GM12878 (cell line): Measurements from ENCODE around the gene NOS1AP. TPM values are rescaled to one million over a fixed set of nuclear protein-coding genes. Genes with fewer than 3 reads are reported as not detected.
A peak's percentile ranks its signal among the peaks of the same experiment; 100 is the strongest.

Source experiments
- ATAC-seq: fragments of 200-7000 bp; cut with Tn5 transposase; 3 replicates; pipeline ENCODE4 v1.9.1; 2020; ENCODE audit warnings: mild to moderate bottlenecking, moderate library complexity
- BruUV-seq: library from RNA; stranded (reverse); fragments of 400-500 nt; replicated peaks from 2 replicates; lab custom pipeline; 2021; lab: Mats Ljungman, UMichigan
- CTCF ChIA-PET: fragments of 300-600 bp; sonication (Branson Sonifier 250); formaldehyde crosslinking; extraction: SDS; loops from one replicate; lab custom pipeline; 2021; ENCODE audit warnings: inconsistent platforms; lab: Yijun Ruan, JAX
- POLR2A ChIA-PET: fragments of 350-600 bp; formaldehyde crosslinking; extraction: SDS; loops from one replicate; lab custom pipeline; 2021; ENCODE audit warnings: inconsistent platforms; lab: Charles Lee
- RAD21 ChIA-PET: fragments of 300-600 bp; sonication (Branson Sonifier 250); formaldehyde crosslinking; loops from one replicate; lab custom pipeline; 2023; ENCODE audit warnings: antibody characterized with exemption; ENCODE audit not compliant: unreplicated experiment; lab: Charles Lee
- SMC1A ChIA-PET: fragments of 300-600 bp; sonication (Branson Sonifier 250); formaldehyde crosslinking; loops from one replicate; lab custom pipeline; 2023; ENCODE audit not compliant: unreplicated experiment, uncharacterized antibody; lab: Charles Lee
- DNase-seq: peaks from one replicate; pipeline ENCODE4 v3.0.0-alpha.2; 2011; ENCODE audit warnings: low read depth, low spot score
- FAIRE-seq: peaks from 3 replicates; lab custom pipeline; 2011; peaks lifted over from hg19 to GRCh38; lab: Jason Lieb, UNC
- H2AFZ ChIP-seq: 2 replicates; pipeline ENCODE4 v1.6.0; 2011; ENCODE audit warnings: low read depth, low read length, control low read depth; ENCODE audit not compliant: control insufficient read depth
- H3K27ac ChIP-seq: 2 replicates; pipeline ENCODE4 v1.5.1; 2011; ENCODE audit warnings: control low read depth; ENCODE audit not compliant: control insufficient read depth, insufficient read depth
- H3K27me3 ChIP-seq, 2 experiments: replicated peaks in 1 of 2; 2 replicates each; pipeline versions ENCODE4 v1.6.0 to v1.6.1; 2011; ENCODE audit warnings: low read length in 1 of 2; ENCODE audit not compliant: control insufficient read depth in 2 of 2, insufficient read depth in 2 of 2
- H3K36me3 ChIP-seq, 2 experiments: 2 replicates each; pipeline ENCODE4 v1.5.1; 2011; ENCODE audit warnings: low read length in 1 of 2; ENCODE audit not compliant: control insufficient read depth in 2 of 2, insufficient read depth in 2 of 2
- H3K4me1 ChIP-seq: 2 replicates; pipeline ENCODE4 v1.6.1; 2011; ENCODE audit warnings: mild to moderate bottlenecking, low read length, moderate library complexity, mixed read lengths; ENCODE audit not compliant: control insufficient read depth, insufficient read depth
- H3K4me2 ChIP-seq: 2 replicates; pipeline ENCODE4 v1.6.0; 2011; ENCODE audit warnings: control low read depth; ENCODE audit not compliant: control insufficient read depth, insufficient read depth
- H3K4me3 ChIP-seq: fragments of 200-600 bp; sonication (generic); 2 replicates; pipeline ENCODE4 v1.5.1; 2016
- H3K79me2 ChIP-seq: 2 replicates; pipeline ENCODE4 v1.6.0; 2011; ENCODE audit warnings: low read length; ENCODE audit not compliant: control insufficient read depth, insufficient read depth
- H3K9ac ChIP-seq: 2 replicates; pipeline ENCODE4 v1.8.0; 2011; ENCODE audit warnings: low read length, control low read depth, mixed read lengths; ENCODE audit not compliant: control insufficient read depth, insufficient read depth
- H3K9me3 ChIP-seq: replicated peaks from 3 replicates; pipeline ENCODE4 v1.5.1; 2011; ENCODE audit warnings: mild to moderate bottlenecking, low read length; ENCODE audit not compliant: control insufficient read depth, insufficient read depth
- H4K20me1 ChIP-seq: 2 replicates; pipeline ENCODE4 v1.6.0; 2011; ENCODE audit not compliant: control insufficient read depth, insufficient read depth
- IKZF1 ChIP-seq: fragments of 450-650 bp; conservative IDR thresholded peaks from 2 replicates; pipeline ENCODE4 v1.6.1; 2017; ENCODE audit warnings: antibody characterized with exemption, mild to moderate bottlenecking
- NBN ChIP-seq: fragments of 450-650 bp; IDR thresholded peaks from 2 replicates; pipeline ENCODE4 v1.6.1; 2016
- WGBS: methylation state at CpG from one replicate; pipeline ENCODE4 v1.1.6; 2016; ENCODE audit warnings: low lambda C conversion rate; ENCODE audit not compliant: insufficient replicate concordance, insufficient coverage; ENCODE audit errors: missing lambda C conversion rate; 5-methylcytosine and 5-hydroxymethylcytosine counted together
- in situ Hi-C: fragments of 300-500 bp; cut with MboI; formaldehyde crosslinking; loops from 9 replicates; pipeline ENCODE4 v1.14.3; 2018; ENCODE audit warnings: mixed read lengths
- intact Hi-C: fragments of 100-400 bp; cut with micrococcal nuclease; formaldehyde crosslinking; loops from one replicate; pipeline ENCODE4 v1.14.2; 2022; ENCODE audit not compliant: unreplicated experiment
- polyA plus RNA-seq, 11 experiments: library from polyadenylated mRNA; depleted of rRNA in 4 of 11; unstranded in 6 of 11; stranded (reverse) in 5 of 11; fragments of >200 nt; fragmentation: Nextera tagmentation in 4 of 11; fragmentation: Illumina TruSeq in 1 of 11; extraction: Ambion mirVana in 4 of 11; extraction: Trizol in 1 of 11; gene quantifications; 1 replicate in 1 of 11; 2 replicates in 10 of 11; pipeline versions ENCODE4 v1.2.1 to v1.2.3, GENCODE V29; 2011 to 2016; ENCODE audit warnings: inconsistent platforms in 2 of 11, missing spikeins in 2 of 11, low read depth in 1 of 11
- total RNA-seq, 4 experiments: library from RNA; depleted of rRNA in 3 of 4; stranded (reverse); fragments of >200 nt in 3 of 4; fragmentation: Illumina TruSeq in 1 of 4; extraction: Trizol in 1 of 4; gene quantifications; 2 replicates each; pipeline versions ENCODE4 v1.2.1 to v1.2.3, GENCODE V29; 2013 to 2021
- TF ChIP-seq, protein P1 (sequence below), 3 experiments: IDR thresholded peaks in 2 of 3; conservative IDR thresholded peaks in 1 of 3; 2 replicates each; pipeline ENCODE4 v1.5.1; 2011; ENCODE audit warnings: low read depth in 3 of 3, low read length in 3 of 3, mild to moderate bottlenecking in 3 of 3, control low read depth in 2 of 3, moderate library complexity in 2 of 3, inconsistent platforms in 1 of 3, mixed read lengths in 1 of 3; ENCODE audit not compliant: control insufficient read depth in 2 of 3, insufficient read depth in 1 of 3; ENCODE audit errors: extremely low read depth in 1 of 3

The NOS1AP gene
- total and polyA plus RNA-seq, 10 of the 15 experiments (the other 5 are each of a cell fraction or from before 2014, with no cell fraction given): 0.03 to 0.15 TPM; not detected in 8

DNA sequence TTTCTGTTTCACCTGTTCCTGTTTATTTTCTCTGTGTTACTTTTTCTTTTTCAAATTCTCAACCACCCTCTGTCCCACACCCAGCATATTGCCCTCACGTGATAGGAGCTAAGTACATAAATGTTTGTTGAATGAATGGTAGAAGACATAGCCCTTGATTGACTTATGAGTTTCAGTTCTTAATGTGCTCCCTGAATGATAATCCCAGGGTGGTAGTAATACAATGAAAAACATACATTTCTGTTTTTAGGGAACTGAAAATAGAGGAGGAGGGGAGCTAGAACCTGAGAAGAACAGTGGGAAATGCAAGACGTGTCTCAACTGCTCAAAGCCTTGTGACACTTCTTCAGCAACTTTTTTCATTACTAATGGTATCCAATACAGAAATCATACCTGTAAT is 160.1 kb downstream of the NOS1AP start (continued):
- TF ChIP-seq IKZF1: 0 out of 2 replicates have a peak, but pooled peaks have one; percentile 31

DNA sequence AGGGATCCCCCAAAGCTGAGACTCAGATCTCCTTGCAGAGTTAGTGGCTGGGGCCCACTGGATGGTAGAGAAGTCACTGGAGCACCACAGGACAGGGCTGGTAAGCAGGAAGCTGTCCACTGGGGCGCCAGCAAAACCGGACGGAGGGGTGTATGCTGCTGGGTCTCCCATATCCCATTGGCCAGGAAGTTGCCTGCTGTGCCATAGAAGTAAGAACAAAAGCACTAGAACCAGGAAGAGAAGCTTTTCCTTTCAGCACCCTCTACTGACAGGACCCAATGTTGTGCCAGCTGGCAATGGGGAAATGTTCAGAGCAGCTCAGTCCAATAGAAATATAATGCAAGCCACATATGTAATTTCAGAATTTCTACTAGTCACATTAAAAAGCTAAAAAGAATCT is 160.6 kb downstream of the NOS1AP start:
- Histone ChIP-seq H3K4me3 (no peak overlapping the region), H3K27me3 (no peaks in the 10 kb centered on the region; a peak in 1 of 4 replicates), H3K9me3 (no peaks in the 10 kb centered on the region), H3K36me3 (no peaks in the 10 kb centered on the region), H3K9ac (no peak overlapping the region), H4K20me1 (no peaks in the 10 kb centered on the region), H3K79me2 (no peaks in the 10 kb centered on the region), H3K4me1 (peaks cover 8% of the 10 kb centered on the region), H3K27ac (no peak overlapping the region), H3K4me2 (no peak overlapping the region), H2AFZ (no peak overlapping the region)
- SMC1A ChIA-PET: interaction anchor here (1.3 kb wide), 1 partner anchor 18 kb away, joined by 3 read pairs; no protein-coding TSS in a partner anchor
- intact Hi-C loops: no loop called here
- RAD21 ChIA-PET: interaction anchor here (0.8 kb wide), 1 partner anchor 193 kb away, joined by 3 read pairs; no protein-coding TSS in a partner anchor
- CTCF ChIA-PET: interaction anchor here (1.5 kb wide), 1 partner anchor 9 kb away, joined by 4 read pairs; no protein-coding TSS in a partner anchor
- DNase-seq (no peak), ATAC-seq (peak; percentile 48), FAIRE-seq (no peak)
- in situ Hi-C loops: no loop called here
- POLR2A ChIA-PET: no interaction called here
- 90% methylated on average over 3 of the region's 3 CpGs for WGBS
- TF ChIP-seq NBN: no peak
- TF ChIP-seq, protein P1, sequence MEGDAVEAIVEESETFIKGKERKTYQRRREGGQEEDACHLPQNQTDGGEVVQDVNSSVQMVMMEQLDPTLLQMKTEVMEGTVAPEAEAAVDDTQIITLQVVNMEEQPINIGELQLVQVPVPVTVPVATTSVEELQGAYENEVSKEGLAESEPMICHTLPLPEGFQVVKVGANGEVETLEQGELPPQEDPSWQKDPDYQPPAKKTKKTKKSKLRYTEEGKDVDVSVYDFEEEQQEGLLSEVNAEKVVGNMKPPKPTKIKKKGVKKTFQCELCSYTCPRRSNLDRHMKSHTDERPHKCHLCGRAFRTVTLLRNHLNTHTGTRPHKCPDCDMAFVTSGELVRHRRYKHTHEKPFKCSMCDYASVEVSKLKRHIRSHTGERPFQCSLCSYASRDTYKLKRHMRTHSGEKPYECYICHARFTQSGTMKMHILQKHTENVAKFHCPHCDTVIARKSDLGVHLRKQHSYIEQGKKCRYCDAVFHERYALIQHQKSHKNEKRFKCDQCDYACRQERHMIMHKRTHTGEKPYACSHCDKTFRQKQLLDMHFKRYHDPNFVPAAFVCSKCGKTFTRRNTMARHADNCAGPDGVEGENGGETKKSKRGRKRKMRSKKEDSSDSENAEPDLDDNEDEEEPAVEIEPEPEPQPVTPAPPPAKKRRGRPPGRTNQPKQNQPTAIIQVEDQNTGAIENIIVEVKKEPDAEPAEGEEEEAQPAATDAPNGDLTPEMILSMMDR (IDR thresholded peaks at IDR 0.05 in 2 of 3, conservative IDR thresholded peaks at IDR 0.05 in 1 of 3; ENCODE audit: control insufficient read depth in 2 of 3, extremely low read depth in 1 of 3, insufficient read depth in 1 of 3, low read depth in 3 of 3, low read length in 3 of 3): 0 out of 6 replicates have a peak, but pooled peaks of 1 of the 3 experiments have one; percentile 3
- TF ChIP-seq, all 136 proteins: peak for 1
- BruUV-seq: no TSS peak
